Measurements from ENCODE around the gene GPC6.

The GPC6 gene

GRCh38 chr13:93549326-93550005 is 322.9 kb downstream of the GPC6 start:
- H3K27me3 ChIP-seq (ENCODE audit: low read length), result no peaks in the 10 kb centered on the region
- no peak overlapping the region for H3K27ac ChIP-seq (ENCODE audit: low read depth, low read length)
- H3K9ac ChIP-seq (ENCODE audit: low read length), result no peak overlapping the region
- no peak overlapping the region for H3K4me3 ChIP-seq (ENCODE audit: insufficient read depth, low read length, poor library complexity, severe bottlenecking)
- TF ChIP-seq EZH2phosphoT487 (conservative IDR thresholded peaks at IDR 0.05; ENCODE audit: low read length) (no peak), CTCF (IDR thresholded peaks at IDR 0.05; ENCODE audit: insufficient read depth, low read length, poor library complexity, severe bottlenecking) (no peak)
- H3K4me2 ChIP-seq (ENCODE audit: low read depth, low read length, poor library complexity, severe bottlenecking), result no peak overlapping the region
- H3K79me2 ChIP-seq (ENCODE audit: insufficient read depth, low read length), result no peaks in the 10 kb centered on the region
- H2AFZ ChIP-seq (ENCODE audit: low read depth, low read length, severe bottlenecking), result no peak overlapping the region
- no peaks in the 10 kb centered on the region for H3K36me3 ChIP-seq (ENCODE audit: low read length)
- no peaks in the 10 kb centered on the region for H4K20me1 ChIP-seq (ENCODE audit: low read depth, low read length)
- H3F3A ChIP-seq (ENCODE audit: insufficient read depth), result no peaks in the 10 kb centered on the region
- no peaks in the 10 kb centered on the region for H3K9me2 ChIP-seq (replicated peaks; ENCODE audit: insufficient read depth, low read length)
- H3K9me3 ChIP-seq (ENCODE audit: insufficient read depth, low read length), result no peaks in the 10 kb centered on the region

GRCh38 chr13:93550236-93550635 is 323.6 kb downstream of the GPC6 start:
- Histone ChIP-seq H4K20me1 (ENCODE audit: low read depth, low read length) (no peaks in the 10 kb centered on the region), H3K9me3 (ENCODE audit: insufficient read depth, low read length) (no peaks in the 10 kb centered on the region), H3K4me3 (ENCODE audit: insufficient read depth, low read length, poor library complexity, severe bottlenecking) (no peak overlapping the region), H2AFZ (ENCODE audit: low read depth, low read length, severe bottlenecking) (no peak overlapping the region), H3K9ac (ENCODE audit: low read length) (no peak overlapping the region), H3K9me2 (replicated peaks; ENCODE audit: insufficient read depth, low read length) (no peaks in the 10 kb centered on the region), H3K27ac (ENCODE audit: low read depth, low read length) (no peak overlapping the region), H3K79me2 (ENCODE audit: insufficient read depth, low read length) (no peaks in the 10 kb centered on the region), H3K36me3 (ENCODE audit: low read length) (no peaks in the 10 kb centered on the region), H3K27me3 (ENCODE audit: low read length) (no peaks in the 10 kb centered on the region), H3K4me2 (ENCODE audit: low read depth, low read length, poor library complexity, severe bottlenecking) (no peak overlapping the region), H3F3A (ENCODE audit: insufficient read depth) (no peaks in the 10 kb centered on the region)
- TF ChIP-seq EZH2phosphoT487 (conservative IDR thresholded peaks at IDR 0.05; ENCODE audit: low read length) (no peak), CTCF (IDR thresholded peaks at IDR 0.05; ENCODE audit: insufficient read depth, low read length, poor library complexity, severe bottlenecking) (no peak)

- Histone ChIP-seq H3K9ac (ENCODE audit: low read length) (no peak overlapping the region), H4K20me1 (ENCODE audit: low read depth, low read length) (no peaks in the 10 kb centered on the region), H3K4me3 (ENCODE audit: insufficient read depth, low read length, poor library complexity, severe bottlenecking) (no peak overlapping the region), H3K27ac (ENCODE audit: low read depth, low read length) (no peak overlapping the region), H3K9me3 (ENCODE audit: insufficient read depth, low read length) (no peaks in the 10 kb centered on the region), H3K79me2 (ENCODE audit: insufficient read depth, low read length) (no peaks in the 10 kb centered on the region), H3K36me3 (ENCODE audit: low read length) (no peaks in the 10 kb centered on the region), H3K9me2 (replicated peaks; ENCODE audit: insufficient read depth, low read length) (no peaks in the 10 kb centered on the region), H3K27me3 (ENCODE audit: low read length) (no peaks in the 10 kb centered on the region), H3K4me2 (ENCODE audit: low read depth, low read length, poor library complexity, severe bottlenecking) (no peak overlapping the region), H2AFZ (ENCODE audit: low read depth, low read length, severe bottlenecking) (no peak overlapping the region), H3F3A (ENCODE audit: insufficient read depth) (no peaks in the 10 kb centered on the region)
- TF ChIP-seq EZH2phosphoT487 (conservative IDR thresholded peaks at IDR 0.05; ENCODE audit: low read length), result no peak
- TF ChIP-seq CTCF (IDR thresholded peaks at IDR 0.05; ENCODE audit: insufficient read depth, low read length, poor library complexity, severe bottlenecking), result no peak
These were observed 326.0 kb downstream of the GPC6 start for GRCh38 chr13:93552596-93552995.
